GM12878 (cell line): ENCODE results near the gene ANAPC16. TPM values are rescaled to one million over a fixed set of nuclear protein-coding genes. Genes with fewer than 3 reads are reported as not detected.

Experiments
- ATF7 ChIP-seq: fragments of 450-650 bp; IDR thresholded peaks from 2 replicates; pipeline ENCODE4 v1.6.1; 2016; ENCODE audit warnings: low read depth, mild to moderate bottlenecking
- LARP7 ChIP-seq: fragments of 450-650 bp; IDR thresholded peaks from 2 replicates; pipeline ENCODE4 v1.6.1; 2017; ENCODE audit warnings: mild to moderate bottlenecking
- MXI1 ChIP-seq: fragments of 150-350 bp; IDR thresholded peaks from 2 replicates; pipeline ENCODE4 v1.6.1; 2011; ENCODE audit warnings: low read depth, mild to moderate bottlenecking, inconsistent platforms, low read length, improper control_type of control experiment
- NBN ChIP-seq: fragments of 450-650 bp; IDR thresholded peaks from 2 replicates; pipeline ENCODE4 v1.6.1; 2016
- NFYB ChIP-seq: IDR thresholded peaks from 2 replicates; pipeline ENCODE4 v1.6.1; 2011; ENCODE audit warnings: low read depth, mild to moderate bottlenecking, low read length, improper control_type of control experiment, moderate library complexity; ENCODE audit not compliant: insufficient read depth
- PAX5 ChIP-seq: IDR thresholded peaks from 2 replicates; pipeline ENCODE4 v1.6.1; 2011; ENCODE audit warnings: low read depth, low read length, borderline replicate concordance
- RAD21 ChIP-seq: IDR thresholded peaks from 2 replicates; pipeline ENCODE4 v1.6.1; 2011; ENCODE audit warnings: mild to moderate bottlenecking, low read depth, low read length, moderate library complexity; ENCODE audit not compliant: insufficient read depth
- RB1 ChIP-seq: fragments of 450-650 bp; formaldehyde crosslinking; IDR thresholded peaks from 2 replicates; pipeline ENCODE4 v1.6.1; 2017; ENCODE audit warnings: mild to moderate bottlenecking, borderline replicate concordance
- SMARCA5 ChIP-seq: fragments of 450-650 bp; IDR thresholded peaks from 2 replicates; pipeline ENCODE4 v1.6.1; 2017; ENCODE audit warnings: mild to moderate bottlenecking
- ZNF24 ChIP-seq: fragments of 450-650 bp; IDR thresholded peaks from 2 replicates; pipeline ENCODE4 v1.6.1; 2017; ENCODE audit warnings: antibody characterized with exemption, mild to moderate bottlenecking
- ZNF592 ChIP-seq: fragments of 450-650 bp; IDR thresholded peaks from 2 replicates; pipeline ENCODE4 v1.6.1; 2017; ENCODE audit warnings: mild to moderate bottlenecking, moderate library complexity
- polyA plus RNA-seq, 11 experiments: library from polyadenylated mRNA; depleted of rRNA in 4 of 11; unstranded in 6 of 11; stranded (reverse) in 5 of 11; fragments of >200 nt; fragmentation: Nextera tagmentation in 4 of 11; fragmentation: Illumina TruSeq in 1 of 11; extraction: Ambion mirVana in 4 of 11; extraction: Trizol in 1 of 11; gene quantifications; 1 replicate in 1 of 11; 2 replicates in 10 of 11; pipeline versions ENCODE4 v1.2.1 to v1.2.3, GENCODE V29; 2011 to 2016; ENCODE audit warnings: inconsistent platforms in 2 of 11, missing spikeins in 2 of 11, low read depth in 1 of 11
- total RNA-seq, 4 experiments: library from RNA; depleted of rRNA in 3 of 4; stranded (reverse); fragments of >200 nt in 3 of 4; fragmentation: Illumina TruSeq in 1 of 4; extraction: Trizol in 1 of 4; gene quantifications; 2 replicates each; pipeline versions ENCODE4 v1.2.1 to v1.2.3, GENCODE V29; 2013 to 2021
- TF ChIP-seq, protein P1 (sequence below): fragments of 150-350 bp; IDR thresholded peaks from 2 replicates; pipeline ENCODE4 v1.6.1; 2014; ENCODE audit warnings: mild to moderate bottlenecking, low read depth, low read length
- TF ChIP-seq, protein P2 (sequence below): IDR thresholded peaks from 2 replicates; pipeline ENCODE4 v1.6.1; 2011; ENCODE audit warnings: borderline replicate concordance, low read depth, mild to moderate bottlenecking, moderate library complexity, low read length; ENCODE audit not compliant: insufficient read depth, poor library complexity, severe bottlenecking
- TF ChIP-seq, protein P3 (sequence below): fragments of 450-650 bp; IDR thresholded peaks from 2 replicates; pipeline ENCODE4 v1.6.1; 2018; ENCODE audit warnings: mild to moderate bottlenecking, low read depth, moderate library complexity; ENCODE audit not compliant: partially characterized antibody

The ANAPC16 gene
- total and polyA plus RNA-seq, 10 of the 15 experiments (the other 5 are each of a cell fraction or from before 2014, with no cell fraction given), result 66.9 to 208 (median 134) TPM

- 0 out of 2 replicates have a peak, but pooled peaks have one; percentile 45 for TF ChIP-seq MXI1
- TF ChIP-seq ATF7, result peak; percentile 31; the same call in 1 of the 2 replicates
- no peak for TF ChIP-seq NFYB
- TF ChIP-seq ZNF24, result no peak
- TF ChIP-seq, protein P1, sequence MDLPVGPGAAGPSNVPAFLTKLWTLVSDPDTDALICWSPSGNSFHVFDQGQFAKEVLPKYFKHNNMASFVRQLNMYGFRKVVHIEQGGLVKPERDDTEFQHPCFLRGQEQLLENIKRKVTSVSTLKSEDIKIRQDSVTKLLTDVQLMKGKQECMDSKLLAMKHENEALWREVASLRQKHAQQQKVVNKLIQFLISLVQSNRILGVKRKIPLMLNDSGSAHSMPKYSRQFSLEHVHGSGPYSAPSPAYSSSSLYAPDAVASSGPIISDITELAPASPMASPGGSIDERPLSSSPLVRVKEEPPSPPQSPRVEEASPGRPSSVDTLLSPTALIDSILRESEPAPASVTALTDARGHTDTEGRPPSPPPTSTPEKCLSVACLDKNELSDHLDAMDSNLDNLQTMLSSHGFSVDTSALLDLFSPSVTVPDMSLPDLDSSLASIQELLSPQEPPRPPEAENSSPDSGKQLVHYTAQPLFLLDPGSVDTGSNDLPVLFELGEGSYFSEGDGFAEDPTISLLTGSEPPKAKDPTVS, result 0 out of 2 replicates have a peak, but pooled peaks have one; percentile 20
- TF ChIP-seq LARP7, result peak; percentile 17; the same call in 1 of the 2 replicates
- TF ChIP-seq, protein P2, sequence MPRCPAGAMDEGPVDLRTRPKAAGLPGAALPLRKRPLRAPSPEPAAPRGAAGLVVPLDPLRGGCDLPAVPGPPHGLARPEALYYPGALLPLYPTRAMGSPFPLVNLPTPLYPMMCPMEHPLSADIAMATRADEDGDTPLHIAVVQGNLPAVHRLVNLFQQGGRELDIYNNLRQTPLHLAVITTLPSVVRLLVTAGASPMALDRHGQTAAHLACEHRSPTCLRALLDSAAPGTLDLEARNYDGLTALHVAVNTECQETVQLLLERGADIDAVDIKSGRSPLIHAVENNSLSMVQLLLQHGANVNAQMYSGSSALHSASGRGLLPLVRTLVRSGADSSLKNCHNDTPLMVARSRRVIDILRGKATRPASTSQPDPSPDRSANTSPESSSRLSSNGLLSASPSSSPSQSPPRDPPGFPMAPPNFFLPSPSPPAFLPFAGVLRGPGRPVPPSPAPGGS, result peak; percentile 17
- TF ChIP-seq, protein P3, sequence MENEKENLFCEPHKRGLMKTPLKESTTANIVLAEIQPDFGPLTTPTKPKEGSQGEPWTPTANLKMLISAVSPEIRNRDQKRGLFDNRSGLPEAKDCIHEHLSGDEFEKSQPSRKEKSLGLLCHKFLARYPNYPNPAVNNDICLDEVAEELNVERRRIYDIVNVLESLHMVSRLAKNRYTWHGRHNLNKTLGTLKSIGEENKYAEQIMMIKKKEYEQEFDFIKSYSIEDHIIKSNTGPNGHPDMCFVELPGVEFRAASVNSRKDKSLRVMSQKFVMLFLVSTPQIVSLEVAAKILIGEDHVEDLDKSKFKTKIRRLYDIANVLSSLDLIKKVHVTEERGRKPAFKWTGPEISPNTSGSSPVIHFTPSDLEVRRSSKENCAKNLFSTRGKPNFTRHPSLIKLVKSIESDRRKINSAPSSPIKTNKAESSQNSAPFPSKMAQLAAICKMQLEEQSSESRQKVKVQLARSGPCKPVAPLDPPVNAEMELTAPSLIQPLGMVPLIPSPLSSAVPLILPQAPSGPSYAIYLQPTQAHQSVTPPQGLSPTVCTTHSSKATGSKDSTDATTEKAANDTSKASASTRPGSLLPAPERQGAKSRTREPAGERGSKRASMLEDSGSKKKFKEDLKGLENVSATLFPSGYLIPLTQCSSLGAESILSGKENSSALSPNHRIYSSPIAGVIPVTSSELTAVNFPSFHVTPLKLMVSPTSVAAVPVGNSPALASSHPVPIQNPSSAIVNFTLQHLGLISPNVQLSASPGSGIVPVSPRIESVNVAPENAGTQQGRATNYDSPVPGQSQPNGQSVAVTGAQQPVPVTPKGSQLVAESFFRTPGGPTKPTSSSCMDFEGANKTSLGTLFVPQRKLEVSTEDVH, result no peak
- TF ChIP-seq NBN, result peak; percentile 80
- TF ChIP-seq PAX5, result 0 out of 2 replicates have a peak, but pooled peaks have one; percentile 21
- peak; percentile 40; the same call in 1 of the 2 replicates for TF ChIP-seq SMARCA5
- TF ChIP-seq RAD21, result 0 out of 2 replicates have a peak, but pooled peaks have one; percentile 9
- TF ChIP-seq ZNF592, result peak; percentile 84
- TF ChIP-seq RB1, result peak; percentile 26; the same call in 1 of the 2 replicates
Observed at GRCh38 chr10:72260239-72260975, 44.6 kb downstream of the ANAPC16 start (continued).
